B cell (primary cell): ENCODE results near the gene MAML2. TPM values are rescaled to one million over a fixed set of nuclear protein-coding genes. Genes with fewer than 3 reads are reported as not detected.

Experiments used
- ATAC-seq: fragments of 200-7000 bp; cut with Tn5 transposase; one replicate; pipeline ENCODE4 v1.10.0; 2021; ENCODE audit warnings: low read depth, mild to moderate bottlenecking, moderate number of reproducible peaks, moderate library complexity
- CTCF ChIA-PET: fragments of 350-600 bp; sonication (Branson Sonifier 250); formaldehyde crosslinking; loops from one replicate; lab custom pipeline; 2021; ENCODE audit warnings: antibody characterized with exemption, inconsistent platforms; lab: Charles Lee
- POLR2A ChIA-PET: fragments of 350-600 bp; sonication (Branson Sonifier 250); formaldehyde crosslinking; loops from one replicate; lab custom pipeline; 2021; ENCODE audit warnings: antibody characterized with exemption; lab: Charles Lee
- DNase-seq: peaks from one replicate; pipeline ENCODE4 v3.0.0; 2013
- H2AFZ ChIP-seq: 2 replicates; pipeline ENCODE4 v1.6.1; 2012; ENCODE audit warnings: mild to moderate bottlenecking, low read depth, low read length; ENCODE audit not compliant: insufficient read depth, poor library complexity, severe bottlenecking
- H3K27ac ChIP-seq, 2 donors: 1 replicate in 1 of 2; 2 replicates in 1 of 2; pipeline ENCODE4 v1.5.1; 2012 to 2013; ENCODE audit warnings: low read length in 2 of 2, mild to moderate bottlenecking in 2 of 2, moderate library complexity in 1 of 2
- H3K27me3 ChIP-seq, 4 experiments: fragments of 200-600 bp in 1 of 4; sonication (generic) in 1 of 4; replicated peaks in 1 of 4; 1 replicate in 2 of 4; 2 replicates in 2 of 4; pipeline versions ENCODE4 v1.6.1 to v1.7.0; 2013 to 2016; ENCODE audit warnings: low read length in 3 of 4, mild to moderate bottlenecking in 2 of 4, mixed read lengths in 1 of 4, moderate library complexity in 1 of 4; ENCODE audit not compliant: insufficient read depth in 4 of 4, control insufficient read depth in 3 of 4; ENCODE audit errors: control extremely low read depth in 1 of 4
- H3K36me3 ChIP-seq, 2 experiments: replicated peaks in 1 of 2; 1 replicate in 1 of 2; 2 replicates in 1 of 2; pipeline versions ENCODE4 v1.6.1 to v1.7.1; 2013; ENCODE audit warnings: low read length in 1 of 2; ENCODE audit not compliant: insufficient read depth in 2 of 2, control insufficient read depth in 1 of 2; ENCODE audit errors: control extremely low read depth in 1 of 2, extremely low read depth in 1 of 2
- H3K4me1 ChIP-seq, 2 donors: fragments of 200-600 bp in 1 of 2; sonication (generic) in 1 of 2; 1 replicate in 1 of 2; 2 replicates in 1 of 2; pipeline versions ENCODE4 v1.5.1 to v1.6.1; 2013 to 2017; ENCODE audit warnings: low read length in 2 of 2; ENCODE audit not compliant: control insufficient read depth in 2 of 2, insufficient read depth in 2 of 2
- H3K4me2 ChIP-seq: replicated peaks from 2 replicates; pipeline ENCODE3; 2012; ENCODE audit warnings: mild to moderate bottlenecking, low read depth, low read length; ENCODE audit not compliant: poor library complexity, severe bottlenecking
- H3K4me3 ChIP-seq, 5 experiments: fragments of 200-600 bp in 1 of 5; sonication (generic) in 1 of 5; 1 replicate in 3 of 5; 2 replicates in 2 of 5; pipeline versions ENCODE4 v1.5.1 to v1.7.0; 2011 to 2016; ENCODE audit warnings: low read length in 4 of 5, mild to moderate bottlenecking in 4 of 5, low read depth in 2 of 5, control low read depth in 1 of 5, moderate library complexity in 1 of 5; ENCODE audit not compliant: insufficient read depth in 1 of 5; ENCODE audit errors: control extremely low read depth in 1 of 5, extremely low read depth in 1 of 5
- H3K79me2 ChIP-seq: fragments of 200-600 bp; sonication (generic); one replicate; pipeline ENCODE4 v1.6.0; 2016; ENCODE audit warnings: low read length; ENCODE audit not compliant: control insufficient read depth, insufficient read depth
- H3K9ac ChIP-seq: fragments of 200-600 bp; sonication (generic); 2 replicates; pipeline ENCODE4 v1.6.1; 2017; ENCODE audit warnings: mild to moderate bottlenecking, low read length, moderate library complexity
- H3K9me3 ChIP-seq, 3 donors: one replicate each; pipeline versions ENCODE4 v1.6.1 to v1.7.1; 2013; ENCODE audit warnings: low read length in 2 of 3; ENCODE audit not compliant: control insufficient read depth in 2 of 3, insufficient read depth in 1 of 3; ENCODE audit errors: control extremely low read depth in 1 of 3
- H4K20me1 ChIP-seq: 2 replicates; pipeline ENCODE4 v1.6.0; 2012; ENCODE audit warnings: mild to moderate bottlenecking, low read length; ENCODE audit not compliant: insufficient read depth, control insufficient read depth, poor library complexity, severe bottlenecking
- H3K27ac Mint-ChIP-seq: one replicate; pipeline ENCODE4 v1.8.0; 2021; ENCODE audit warnings: mixed read lengths
- H3K27me3 Mint-ChIP-seq: one replicate; pipeline ENCODE4 v1.8.0; 2021; ENCODE audit warnings: mixed read lengths
- H3K4me1 Mint-ChIP-seq: one replicate; pipeline ENCODE4 v1.8.0; 2021; ENCODE audit warnings: mixed read lengths
- H3K4me3 Mint-ChIP-seq: one replicate; pipeline ENCODE4 v1.8.0; 2021; ENCODE audit warnings: mixed read lengths
- H3K9me3 Mint-ChIP-seq: one replicate; pipeline ENCODE4 v1.8.0; 2022; ENCODE audit warnings: mixed read lengths; ENCODE audit not compliant: insufficient read depth
- EZH2 ChIP-seq: IDR thresholded peaks from 2 replicates; pipeline ENCODE4 v1.6.1; 2012; ENCODE audit warnings: borderline replicate concordance, low read depth, mild to moderate bottlenecking, moderate library complexity, low read length; ENCODE audit not compliant: insufficient read depth, poor library complexity, severe bottlenecking
- WGBS: methylation state at CpG from one replicate; pipeline ENCODE4 v1.1.5; 2013; ENCODE audit warnings: missing lambda C conversion rate; ENCODE audit not compliant: insufficient coverage; 5-methylcytosine and 5-hydroxymethylcytosine counted together
- intact Hi-C: fragments of 100-400 bp; cut with micrococcal nuclease; formaldehyde crosslinking; loops from one replicate; pipeline ENCODE4 v1.10.0; 2022
- polyA plus RNA-seq: library from polyadenylated mRNA; depleted of rRNA; stranded (reverse); fragments of >200 nt; gene quantifications from 2 replicates; pipeline ENCODE4 v1.2.3, GENCODE V29; 2012
- total RNA-seq, 2 donors: library from RNA; stranded (reverse); fragments of 120-200 nt in 1 of 2; gene quantifications; 1 replicate in 1 of 2; 2 replicates in 1 of 2; pipeline versions ENCODE4 v1.2.3 to v1.2.4, GENCODE V29; 2013 to 2022
- TF ChIP-seq, protein P1 (sequence below): fragments of 200-600 bp; IDR thresholded peaks from one replicate; pipeline ENCODE4 v1.8.0; 2022; ENCODE audit warnings: antibody characterized with exemption, mild to moderate bottlenecking

Gene MAML2
- total and polyA plus RNA-seq, 2 donors (not counting 1 experiment from before 2014, with no cell fraction given): 10.7 to 26.4 TPM

DNA sequence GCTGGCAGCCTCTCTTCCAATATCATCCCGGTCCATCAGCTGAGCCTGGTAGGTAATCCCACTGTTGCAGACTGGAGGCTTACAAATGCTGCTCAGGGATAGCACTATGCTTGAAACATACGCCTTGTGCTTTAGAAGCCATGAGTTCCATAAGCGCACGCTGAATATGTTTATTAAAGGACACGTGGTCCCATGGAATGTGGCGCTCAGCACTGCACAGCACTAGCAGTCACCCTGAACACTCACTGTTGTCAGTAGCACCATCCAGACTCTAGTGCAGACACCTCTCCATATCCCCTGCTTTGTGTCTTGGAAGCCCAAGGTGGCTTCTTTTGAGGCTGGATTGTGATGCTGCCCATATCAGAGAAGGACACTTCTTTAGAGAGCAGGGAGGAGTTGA is 120.9 kb downstream of the MAML2 start:
- peak overlapping the region; percentile 72 for H3K27ac Mint-ChIP-seq
- TF ChIP-seq EZH2: no peak
- TF ChIP-seq, protein P1, sequence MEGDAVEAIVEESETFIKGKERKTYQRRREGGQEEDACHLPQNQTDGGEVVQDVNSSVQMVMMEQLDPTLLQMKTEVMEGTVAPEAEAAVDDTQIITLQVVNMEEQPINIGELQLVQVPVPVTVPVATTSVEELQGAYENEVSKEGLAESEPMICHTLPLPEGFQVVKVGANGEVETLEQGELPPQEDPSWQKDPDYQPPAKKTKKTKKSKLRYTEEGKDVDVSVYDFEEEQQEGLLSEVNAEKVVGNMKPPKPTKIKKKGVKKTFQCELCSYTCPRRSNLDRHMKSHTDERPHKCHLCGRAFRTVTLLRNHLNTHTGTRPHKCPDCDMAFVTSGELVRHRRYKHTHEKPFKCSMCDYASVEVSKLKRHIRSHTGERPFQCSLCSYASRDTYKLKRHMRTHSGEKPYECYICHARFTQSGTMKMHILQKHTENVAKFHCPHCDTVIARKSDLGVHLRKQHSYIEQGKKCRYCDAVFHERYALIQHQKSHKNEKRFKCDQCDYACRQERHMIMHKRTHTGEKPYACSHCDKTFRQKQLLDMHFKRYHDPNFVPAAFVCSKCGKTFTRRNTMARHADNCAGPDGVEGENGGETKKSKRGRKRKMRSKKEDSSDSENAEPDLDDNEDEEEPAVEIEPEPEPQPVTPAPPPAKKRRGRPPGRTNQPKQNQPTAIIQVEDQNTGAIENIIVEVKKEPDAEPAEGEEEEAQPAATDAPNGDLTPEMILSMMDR: no peak
- no peaks in the 10 kb centered on the region for H3K36me3 ChIP-seq
- no peak overlapping the region for H3K9ac ChIP-seq
- POLR2A ChIA-PET: interaction anchor here (0.7 kb wide), 1 partner anchor 25 kb away, joined by 8 read pairs; no protein-coding TSS in a partner anchor
- CTCF ChIA-PET: interaction anchor here (2.6 kb wide), 1 partner anchor 20 kb away, joined by 16 read pairs; no protein-coding TSS in a partner anchor
- ATAC-seq (no peak), DNase-seq (no peak)
- intact Hi-C loops: loop anchor here (5.0 kb wide), 1 partner anchor 35 kb away; no protein-coding TSS in a partner anchor
- H3K4me3 Mint-ChIP-seq: no peak overlapping the region
- H2AFZ ChIP-seq: no peak overlapping the region
- H3K9me3 ChIP-seq: peaks cover 0 to 3% (median 0%) of the 10 kb centered on the region in 3 donors
- peaks cover 61% of the 10 kb centered on the region for H3K4me1 Mint-ChIP-seq
- no peak overlapping the region for H3K4me3 ChIP-seq
- peak overlapping the region; percentile 55 for H3K4me2 ChIP-seq
- peaks cover 35% of the 10 kb centered on the region for H3K79me2 ChIP-seq
- H3K27me3 Mint-ChIP-seq: no peaks in the 10 kb centered on the region
- peak overlapping the region in 1 of 2 donors; percentile 72 for H3K27ac ChIP-seq
- 96% methylated on average over 5 of the region's 6 CpGs for WGBS
- H4K20me1 ChIP-seq: no peaks in the 10 kb centered on the region
- H3K27me3 ChIP-seq: no peaks in the 10 kb centered on the region
- no peaks in the 10 kb centered on the region for H3K9me3 Mint-ChIP-seq
- peaks cover 49 to 64% of the 10 kb centered on the region in 2 donors for H3K4me1 ChIP-seq

DNA sequence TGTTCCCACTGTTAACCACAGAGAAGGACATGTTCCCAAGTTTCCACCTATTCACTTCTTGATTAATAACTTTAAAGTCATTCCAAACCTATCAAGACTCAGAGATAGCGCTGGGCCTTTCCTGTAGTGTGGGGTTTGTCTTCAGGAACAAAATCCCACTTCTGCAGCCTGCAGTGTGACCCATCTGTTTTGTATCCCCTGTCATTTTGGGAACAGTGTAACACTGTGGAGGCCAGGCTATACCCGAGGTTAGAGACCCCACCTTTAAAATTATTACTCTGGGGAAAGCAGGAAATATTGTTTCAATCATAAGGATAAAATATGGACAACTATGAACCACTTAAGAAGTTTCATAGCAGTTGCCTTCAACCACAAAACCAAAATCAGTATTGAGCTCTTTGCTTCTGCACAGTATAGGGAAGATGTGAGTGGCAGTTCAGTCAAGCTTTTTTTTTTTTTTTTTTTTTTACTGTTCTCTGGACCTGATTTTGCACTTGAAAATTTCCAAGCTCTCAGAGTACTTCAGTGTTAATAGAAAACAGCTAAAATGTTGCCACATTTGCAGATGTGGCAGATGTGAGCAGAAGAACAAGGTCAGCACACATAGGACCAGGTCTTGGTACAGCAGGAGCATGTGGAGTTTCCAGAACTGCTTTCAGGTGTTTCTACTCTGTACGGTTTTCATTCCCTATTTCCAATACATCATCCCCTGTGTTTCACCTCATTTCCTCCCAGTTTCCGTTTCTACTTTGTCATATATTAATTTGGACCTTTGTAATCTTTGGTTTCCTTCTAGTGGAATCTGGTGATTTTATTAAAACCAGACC is 121.5 kb downstream of the MAML2 start:
- Histone ChIP-seq H3K9ac (no peak overlapping the region), H3K27me3 (no peaks in the 10 kb centered on the region), H3K4me2 (peak overlapping the region; percentile 55), H3K36me3 (no peaks in the 10 kb centered on the region), H3K9me3 (peaks cover 0 to 3% (median 0%) of the 10 kb centered on the region in 3 donors), H4K20me1 (no peaks in the 10 kb centered on the region), H2AFZ (no peak overlapping the region), H3K27ac (peak overlapping the region in 1 of 2 donors; percentile 72), H3K4me1 (peaks cover 55 to 70% of the 10 kb centered on the region in 2 donors), H3K4me3 (no peak overlapping the region), H3K79me2 (peaks cover 35% of the 10 kb centered on the region)
- ATAC-seq (no peak), DNase-seq (no peak)
- no CpG with 5 or more reads among the region's 4 CpGs for WGBS
- Mint-ChIP-seq H3K4me1 (peaks cover 65% of the 10 kb centered on the region), H3K27ac (peak overlapping the region; percentile 72), H3K9me3 (no peaks in the 10 kb centered on the region), H3K4me3 (peak overlapping the region; percentile 30), H3K27me3 (no peaks in the 10 kb centered on the region)
- CTCF ChIA-PET: interaction anchor here (1.1 to 2.7 kb wide), 3 partner anchors 21 to 122 kb away, joined by 4 to 16 read pairs (median 10); partner anchors contain the start of gene MAML2
- POLR2A ChIA-PET: interaction anchor here (0.6 to 0.7 kb wide), 2 partner anchors 25 to 75 kb away, joined by 3 to 8 read pairs; no protein-coding TSS in a partner anchor
- intact Hi-C loops: loop anchor here (1.0 to 5.0 kb wide), 3 partner anchors 9 to 34 kb away; no protein-coding TSS in a partner anchor
- TF ChIP-seq EZH2: no peak
- TF ChIP-seq, protein P1: no peak
